ENCODE results near the gene USP44.

USP44 gene

GRCh38 chr12:95505039-95505438 lies 46.2 kb downstream of the USP44 start:
- DNase-seq (ENCODE audit: low read depth, low spot score) = no peak
- in situ Hi-C loops (cut with HindIII; ENCODE audit: low sequenced_read_pairs) = no loop called here
- no peak for TF ChIP-seq CTCF (IDR thresholded peaks at IDR 0.05; ENCODE audit: low read depth, low read length)
- H3K4me3 ChIP-seq (ENCODE audit: low read depth, low read length) = no peak overlapping the region

- no peak for DNase-seq (ENCODE audit: low read depth, low spot score)
- in situ Hi-C loops (cut with HindIII; ENCODE audit: low sequenced_read_pairs) = no loop called here
- H3K4me3 ChIP-seq (ENCODE audit: low read depth, low read length) = no peak overlapping the region
- no peak for TF ChIP-seq CTCF (IDR thresholded peaks at IDR 0.05; ENCODE audit: low read depth, low read length)
Measured at GRCh38 chr12:95504140-95504539, 47.1 kb downstream of the USP44 start.

- DNase-seq (ENCODE audit: low read depth, low spot score) = no peak
- in situ Hi-C loops (cut with HindIII; ENCODE audit: low sequenced_read_pairs) = no loop called here
- no peak for TF ChIP-seq CTCF (IDR thresholded peaks at IDR 0.05; ENCODE audit: low read depth, low read length)
- no peak overlapping the region for H3K4me3 ChIP-seq (ENCODE audit: low read depth, low read length)
Measured at GRCh38 chr12:95499772-95500171, 51.5 kb downstream of the USP44 start.

GRCh38 chr12:95498968-95499367 lies 52.3 kb downstream of the USP44 start:
- no peak for DNase-seq (ENCODE audit: low read depth, low spot score)
- in situ Hi-C loops (cut with HindIII; ENCODE audit: low sequenced_read_pairs) = no loop called here
- no peak for TF ChIP-seq CTCF (IDR thresholded peaks at IDR 0.05; ENCODE audit: low read depth, low read length)
- H3K4me3 ChIP-seq (ENCODE audit: low read depth, low read length) = no peak overlapping the region

- in situ Hi-C loops (cut with HindIII; ENCODE audit: low sequenced_read_pairs) = no loop called here
- DNase-seq (ENCODE audit: low read depth, low spot score) = no peak
- H3K4me3 ChIP-seq (ENCODE audit: low read depth, low read length) = no peak overlapping the region
- TF ChIP-seq CTCF (IDR thresholded peaks at IDR 0.05; ENCODE audit: low read depth, low read length) = no peak
Measured at GRCh38 chr12:95497031-95497430, 54.2 kb downstream of the USP44 start.

GRCh38 chr12:95495433-95495832 lies 55.8 kb downstream of the USP44 start:
- no peak overlapping the region for H3K4me3 ChIP-seq (ENCODE audit: low read depth, low read length)
- no peak for DNase-seq (ENCODE audit: low read depth, low spot score)
- no peak for TF ChIP-seq CTCF (IDR thresholded peaks at IDR 0.05; ENCODE audit: low read depth, low read length)
- in situ Hi-C loops (cut with HindIII; ENCODE audit: low sequenced_read_pairs) = no loop called here

GRCh38 chr12:95494888-95495287 lies 56.4 kb downstream of the USP44 start:
- no peak overlapping the region for H3K4me3 ChIP-seq (ENCODE audit: low read depth, low read length)
- no peak for DNase-seq (ENCODE audit: low read depth, low spot score)
- in situ Hi-C loops (cut with HindIII; ENCODE audit: low sequenced_read_pairs) = no loop called here
- no peak for TF ChIP-seq CTCF (IDR thresholded peaks at IDR 0.05; ENCODE audit: low read depth, low read length)

All from astrocyte of the spinal cord (primary cell).